Activated CD8-positive, alpha-beta memory T cell treated with anti-CD3 and anti-CD28 coated beads, Interleukin-2, amount 50 U/mL, for 1 hour (primary cell): ENCODE results near the gene WDR7.

Experiments
- DNase-seq: peaks from one replicate; pipeline ENCODE4 v3.0.0-alpha.2; 2020; ENCODE audit errors: extremely low read depth

Gene WDR7

DNA sequence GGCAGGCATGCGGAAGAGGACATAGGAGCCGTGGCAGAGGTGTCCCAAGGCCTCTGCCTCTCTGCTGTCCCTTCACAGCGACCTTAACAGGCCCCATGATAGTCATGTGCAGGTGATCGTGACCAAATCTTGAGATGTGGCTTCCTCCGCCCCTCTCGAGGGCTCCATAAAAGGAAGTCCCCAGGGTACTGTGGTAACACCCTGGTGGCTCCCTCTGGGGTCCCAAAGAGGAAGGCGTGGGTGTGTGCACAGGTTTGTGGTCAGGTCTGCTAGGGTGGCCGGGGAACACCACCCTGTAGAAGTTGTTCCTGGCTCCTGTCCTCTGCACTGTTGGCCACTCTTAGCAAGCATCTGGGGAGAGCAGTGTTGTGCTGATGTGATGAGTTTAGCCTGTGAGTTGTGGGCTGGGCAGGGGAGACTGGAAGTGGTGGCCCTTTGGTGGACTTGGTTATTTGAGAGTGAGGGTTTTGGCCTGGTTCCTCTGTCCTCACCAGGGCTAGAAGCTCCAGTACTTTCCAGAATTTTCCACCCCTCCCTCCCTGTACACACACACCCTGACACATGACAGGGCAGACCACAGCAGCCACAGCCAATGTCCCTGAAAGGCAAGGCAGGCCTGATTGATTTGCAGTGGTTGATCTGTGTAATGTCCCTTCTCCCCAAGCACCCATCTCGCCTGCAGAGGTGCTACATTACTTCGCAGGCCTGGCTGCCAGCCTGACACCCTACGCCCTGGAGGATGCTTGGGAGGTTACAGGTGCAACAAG is 426.8 kb downstream of the WDR7 start:
- no peak for DNase-seq

DNA sequence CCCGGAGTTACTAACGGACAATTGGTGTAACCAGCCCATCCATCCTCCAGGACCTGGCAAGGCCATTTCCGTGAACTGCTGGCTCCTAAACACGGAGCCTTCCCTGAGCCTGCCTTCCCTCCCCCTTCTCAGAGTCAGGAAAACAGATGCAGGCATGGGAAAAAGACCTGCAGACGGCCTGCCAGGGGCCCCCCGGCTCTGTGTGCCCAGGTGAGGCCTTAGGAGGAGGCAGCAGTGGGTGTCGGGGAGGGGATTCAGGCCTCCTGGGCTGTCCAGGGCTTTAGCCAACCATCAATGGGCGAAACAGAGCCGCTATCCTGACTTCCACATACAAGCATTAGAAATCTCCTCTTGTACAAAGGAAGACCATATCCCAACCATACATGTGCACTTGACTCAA is 427.5 kb downstream of the WDR7 start:
- no peak for DNase-seq

- no peak for DNase-seq
Measured at GRCh38 chr18:57080479-57080878, 429.3 kb downstream of the WDR7 start.

DNA sequence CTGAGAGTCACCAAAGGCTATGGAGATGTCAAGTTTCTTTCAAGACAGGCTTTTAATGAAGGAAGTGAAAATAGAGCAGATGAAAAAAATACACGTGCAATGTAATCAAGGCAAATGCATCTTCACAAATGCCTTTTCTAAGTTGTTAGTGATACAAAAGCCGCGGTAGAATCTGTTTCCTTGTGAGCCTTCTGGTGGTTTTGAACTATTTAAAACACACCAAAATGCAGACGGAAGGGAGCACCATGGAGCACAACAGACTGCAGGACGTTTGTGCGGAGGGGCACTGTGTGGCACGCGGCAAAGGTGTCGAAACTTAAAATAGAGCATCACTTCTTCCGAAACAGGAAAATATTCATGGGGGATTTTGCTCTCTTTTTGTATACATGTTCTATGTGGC is 430.7 kb downstream of the WDR7 start:
- no peak for DNase-seq

GRCh38 chr18:57083485-57083884 is 432.3 kb downstream of the WDR7 start:
- DNase-seq, result no peak

GRCh38 chr18:57084331-57085271 is 433.4 kb downstream of the WDR7 start:
- DNase-seq, result no peak

GRCh38 chr18:57085371-57085770 is 434.2 kb downstream of the WDR7 start:
- DNase-seq, result no peak

DNA sequence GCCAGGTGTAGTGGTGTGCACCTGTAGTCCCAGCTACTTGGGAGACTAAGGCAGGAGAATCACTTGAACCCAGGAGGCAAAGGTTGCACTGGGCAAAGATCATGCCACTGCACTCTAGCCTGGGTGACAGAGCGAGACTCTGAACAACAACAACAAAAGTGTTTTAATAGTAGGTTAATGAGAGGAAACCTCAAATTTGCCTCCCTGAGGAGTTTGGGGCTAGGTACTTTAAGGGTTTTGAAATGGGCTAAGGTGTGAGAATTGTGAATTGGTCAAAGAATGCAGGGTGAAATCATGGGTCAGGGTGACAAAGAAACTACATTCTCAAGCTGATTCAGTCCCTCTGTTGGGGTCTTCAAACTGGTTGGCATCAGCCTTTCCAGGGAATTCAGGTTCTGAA is 435.0 kb downstream of the WDR7 start:
- no peak for DNase-seq
